ENCODE measurements around the gene DHRS4. TPM values are rescaled to one million over a fixed set of nuclear protein-coding genes. Genes with fewer than 3 reads are reported as not detected.
"Not testable (repeated sequence)": the region's sequence is repeated elsewhere in the genome, so short reads cannot be mapped to it uniquely, and the experiment has no call there.

The DHRS4 gene
- total and polyA plus RNA-seq, 8 donors = 28.1 to 41.4 (median 37.1) TPM

- peaks cover 0 to 12% of the 10 kb centered on the region in 2 donors for H3K36me3 ChIP-seq
- DNase-seq (no peak), ATAC-seq (no peak)
- H3K27me3 ChIP-seq = no peaks in the 10 kb centered on the region
- H3K4me3 ChIP-seq = no peak overlapping the region
- intact Hi-C loops (cut with DNase I) = no loop called here
- no peaks in the 10 kb centered on the region for H3K4me1 ChIP-seq
- H3K9me3 ChIP-seq = no peaks in the 10 kb centered on the region
- TF ChIP-seq, protein P1, sequence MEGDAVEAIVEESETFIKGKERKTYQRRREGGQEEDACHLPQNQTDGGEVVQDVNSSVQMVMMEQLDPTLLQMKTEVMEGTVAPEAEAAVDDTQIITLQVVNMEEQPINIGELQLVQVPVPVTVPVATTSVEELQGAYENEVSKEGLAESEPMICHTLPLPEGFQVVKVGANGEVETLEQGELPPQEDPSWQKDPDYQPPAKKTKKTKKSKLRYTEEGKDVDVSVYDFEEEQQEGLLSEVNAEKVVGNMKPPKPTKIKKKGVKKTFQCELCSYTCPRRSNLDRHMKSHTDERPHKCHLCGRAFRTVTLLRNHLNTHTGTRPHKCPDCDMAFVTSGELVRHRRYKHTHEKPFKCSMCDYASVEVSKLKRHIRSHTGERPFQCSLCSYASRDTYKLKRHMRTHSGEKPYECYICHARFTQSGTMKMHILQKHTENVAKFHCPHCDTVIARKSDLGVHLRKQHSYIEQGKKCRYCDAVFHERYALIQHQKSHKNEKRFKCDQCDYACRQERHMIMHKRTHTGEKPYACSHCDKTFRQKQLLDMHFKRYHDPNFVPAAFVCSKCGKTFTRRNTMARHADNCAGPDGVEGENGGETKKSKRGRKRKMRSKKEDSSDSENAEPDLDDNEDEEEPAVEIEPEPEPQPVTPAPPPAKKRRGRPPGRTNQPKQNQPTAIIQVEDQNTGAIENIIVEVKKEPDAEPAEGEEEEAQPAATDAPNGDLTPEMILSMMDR (IDR thresholded peaks at IDR 0.05) = no peak
- H3K27ac ChIP-seq = no peak overlapping the region
Measured at GRCh38 chr14:23942587-23942986, 11.0 kb upstream of the DHRS4 start.

DNA sequence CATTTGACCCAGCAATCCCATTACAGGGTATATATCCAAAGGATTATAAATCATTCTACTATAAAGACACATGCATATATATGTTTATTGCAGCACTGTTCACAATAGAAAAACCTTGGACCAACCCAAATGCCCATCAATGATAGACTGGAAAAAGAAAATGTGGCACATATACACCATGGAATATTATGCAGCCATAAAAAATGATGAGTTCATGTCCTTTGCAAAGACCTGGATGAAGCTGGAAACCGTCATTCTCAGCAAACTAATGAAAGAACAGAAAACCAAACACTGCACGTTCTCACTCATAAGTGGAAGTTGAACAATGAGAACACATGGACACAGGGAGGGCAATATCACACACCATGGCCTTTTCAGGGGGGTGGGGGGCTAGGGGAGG lies 4.5 kb upstream of the DHRS4 start:
- H3K36me3 ChIP-seq; ATAC-seq; H3K9me3 ChIP-seq; H3K4me3 ChIP-seq; H3K27me3 ChIP-seq; DNase-seq; intact Hi-C loops (cut with DNase I); H3K27ac ChIP-seq: not testable (repeated sequence)
- peaks cover under 1 to 11% of the 10 kb centered on the region in 2 donors for H3K4me1 ChIP-seq

DNA sequence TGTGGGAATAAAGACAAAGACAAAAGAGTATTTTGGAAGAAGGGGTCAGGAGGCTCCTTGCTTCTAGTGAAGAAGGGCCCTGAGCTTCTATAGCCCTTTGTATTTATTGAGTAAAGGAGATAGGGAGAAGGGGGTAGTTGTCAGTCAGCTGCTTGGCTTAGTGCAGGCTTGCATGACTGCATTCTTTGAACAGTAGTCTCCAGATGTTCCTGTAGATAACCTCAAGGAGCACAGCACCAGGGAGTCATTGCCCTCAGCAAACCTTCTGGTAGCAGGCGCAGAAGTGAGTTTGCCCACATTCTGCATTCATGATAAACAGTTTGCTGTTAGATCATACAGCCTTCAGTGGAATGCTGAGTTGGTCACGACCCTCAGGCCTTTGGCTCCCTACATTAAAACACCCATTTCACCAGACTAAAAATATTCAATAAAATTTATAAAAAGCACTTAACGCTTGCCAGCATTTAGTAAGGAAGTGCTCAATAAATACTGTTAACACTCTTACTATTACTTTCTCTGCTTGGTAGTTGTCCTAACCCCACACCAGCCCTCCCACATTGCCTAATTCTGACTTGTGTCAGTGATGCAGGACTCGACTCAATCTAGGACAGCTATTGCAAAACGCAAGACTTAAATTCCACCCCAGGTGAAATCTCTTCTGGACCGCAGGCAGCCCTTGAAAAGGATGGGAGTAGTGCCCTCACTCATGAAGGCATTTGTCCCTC lies 3.0 kb upstream of the DHRS4 start:
- intact Hi-C loops (cut with DNase I) = no loop called here
- no peaks in the 10 kb centered on the region for H3K27me3 ChIP-seq
- ATAC-seq (no peak), DNase-seq (no peak)
- H3K9me3 ChIP-seq = peaks cover 0 to 6% of the 10 kb centered on the region in 2 donors
- H3K4me3 ChIP-seq = no peak overlapping the region
- no peaks in the 10 kb centered on the region for H3K36me3 ChIP-seq
- TF ChIP-seq, protein P1 (IDR thresholded peaks at IDR 0.05) = no peak
- H3K27ac ChIP-seq = no peak overlapping the region
- peaks cover 3 to 20% of the 10 kb centered on the region in 2 donors for H3K4me1 ChIP-seq

- H3K9me3 ChIP-seq; ATAC-seq; DNase-seq; intact Hi-C loops (cut with DNase I); H3K4me3 ChIP-seq; H3K36me3 ChIP-seq; H3K27ac ChIP-seq; H3K27me3 ChIP-seq: not testable (repeated sequence)
- H3K4me1 ChIP-seq = peaks cover 3 to 20% of the 10 kb centered on the region in 2 donors
Measured at GRCh38 chr14:23951136-23951466, 2.5 kb upstream of the DHRS4 start.

DNA sequence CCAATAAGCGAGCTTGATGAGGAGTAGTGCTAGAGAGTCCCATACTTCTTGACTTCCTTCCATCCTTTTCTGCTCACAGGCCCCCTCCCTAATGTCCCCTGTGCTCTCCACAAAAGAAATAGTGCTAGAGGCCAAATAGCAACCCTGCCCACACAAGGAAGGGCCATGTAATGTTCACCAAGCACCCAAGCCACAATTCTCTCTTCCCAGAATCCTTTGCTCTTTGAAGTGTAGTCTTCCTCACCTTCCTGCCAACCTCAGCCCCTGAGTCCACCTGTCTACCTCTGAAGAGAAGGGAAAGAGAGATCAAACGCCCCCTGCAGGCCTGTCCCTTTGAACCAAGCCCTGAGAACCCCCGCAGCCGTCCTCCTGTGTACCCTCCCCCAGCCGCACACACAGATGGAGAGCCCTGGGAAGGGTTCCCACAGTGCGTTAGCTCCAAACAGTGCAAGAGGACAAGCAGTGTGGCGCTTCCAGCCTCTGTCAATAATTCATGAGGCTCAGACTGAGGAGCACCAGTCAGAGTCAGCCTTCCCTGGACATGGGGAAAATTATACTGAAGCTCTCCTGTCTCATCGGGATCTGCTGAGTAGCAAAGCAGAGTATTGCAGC lies 1.9 kb upstream of the DHRS4 start:
- Histone ChIP-seq H3K4me3 (no peak overlapping the region), H3K4me1 (peaks cover 3 to 20% of the 10 kb centered on the region in 2 donors), H3K27ac (no peak overlapping the region), H3K36me3 (peaks cover 0 to 6% of the 10 kb centered on the region in 2 donors), H3K27me3 (no peaks in the 10 kb centered on the region), H3K9me3 (peaks cover 0 to 6% of the 10 kb centered on the region in 2 donors)
- intact Hi-C loops (cut with DNase I) = no loop called here
- TF ChIP-seq, protein P1 (IDR thresholded peaks at IDR 0.05) = no peak
- ATAC-seq (no peak), DNase-seq (no peak)

DNA sequence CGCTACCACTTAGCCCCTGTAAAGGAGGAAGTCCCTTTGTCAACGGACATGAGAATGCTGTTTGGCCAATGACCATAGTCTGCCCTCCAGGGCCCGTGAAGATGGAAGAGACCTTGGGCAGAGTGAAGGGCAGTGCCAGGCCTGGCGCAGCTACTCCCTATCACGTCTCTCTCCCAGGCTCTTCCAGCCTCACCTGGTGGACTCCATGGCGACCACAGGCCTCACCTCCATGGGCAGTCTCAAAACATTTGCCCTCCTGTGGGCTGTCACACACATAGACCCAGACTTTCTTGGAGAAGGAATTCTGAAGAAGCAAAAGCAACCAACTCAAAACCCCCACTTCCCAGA lies 480 bp upstream of the DHRS4 start:
- DNase-seq; H3K36me3 ChIP-seq; H3K27me3 ChIP-seq; H3K9me3 ChIP-seq; intact Hi-C loops (cut with DNase I): not testable (repeated sequence)
- Histone ChIP-seq H3K4me3 (peak overlapping the region; percentile 81 to 90), H3K27ac (peak overlapping the region; percentile 86 to 90), H3K4me1 (peaks cover 3 to 20% of the 10 kb centered on the region in 2 donors)
- ATAC-seq = peak; percentile 30

DNA sequence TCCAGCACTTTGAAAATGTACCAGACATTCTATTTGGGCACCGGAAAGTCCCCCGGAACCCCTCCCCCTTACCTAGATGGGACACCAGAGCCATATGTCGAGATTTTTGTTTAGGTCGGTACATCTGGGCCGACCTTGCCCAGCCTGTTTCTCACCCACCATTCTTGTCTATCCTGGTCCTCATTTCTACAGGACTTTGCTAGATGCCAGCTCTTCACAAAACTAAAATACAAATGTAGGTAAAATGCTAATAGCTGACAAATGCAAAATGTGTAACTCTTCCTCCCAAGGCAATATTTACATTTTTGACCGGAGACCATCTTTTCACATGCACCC lies 677 bp downstream of the DHRS4 start:
- intact Hi-C loops (cut with DNase I); ATAC-seq; H3K9me3 ChIP-seq; DNase-seq; H3K27me3 ChIP-seq: not testable (repeated sequence)
- Histone ChIP-seq H3K4me3 (peak overlapping the region; percentile 81 to 90), H3K36me3 (peaks cover 0 to 11% of the 10 kb centered on the region in 2 donors), H3K4me1 (peaks cover 3 to 20% of the 10 kb centered on the region in 2 donors), H3K27ac (peak overlapping the region; percentile 86 to 90)
- TF ChIP-seq, protein P1 (IDR thresholded peaks at IDR 0.05) = peak in 1 of 2 donors; percentile 26

- H3K4me3 ChIP-seq; ATAC-seq; intact Hi-C loops (cut with DNase I); H3K27ac ChIP-seq; H3K9me3 ChIP-seq; H3K27me3 ChIP-seq: not testable (repeated sequence)
- Histone ChIP-seq H3K36me3 (peaks cover 0 to 11% of the 10 kb centered on the region in 2 donors), H3K4me1 (peaks cover 3 to 20% of the 10 kb centered on the region in 2 donors)
- DNase-seq = peak in 1 of 4 donors; percentile 76
Measured at GRCh38 chr14:23954965-23955364, 1.4 kb downstream of the DHRS4 start.

DNA sequence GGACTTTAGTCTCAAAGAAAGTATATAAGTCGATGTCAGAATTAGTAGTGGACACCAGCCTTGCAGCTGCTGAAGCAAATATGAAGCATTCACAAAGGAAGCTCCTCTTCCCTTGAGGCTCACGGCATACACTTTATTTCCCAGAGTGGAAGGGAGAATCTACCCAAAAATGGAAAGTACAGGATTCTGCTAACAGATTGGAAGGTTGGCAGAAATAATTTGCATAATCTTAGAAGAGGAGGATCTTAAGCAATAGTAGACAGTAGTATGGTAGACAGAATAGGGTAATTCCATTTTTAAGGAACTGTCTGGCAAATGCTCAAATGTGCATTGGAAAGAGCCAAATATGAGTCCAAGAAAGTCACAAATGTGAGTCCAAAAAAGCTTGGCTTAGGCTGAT lies 2.2 kb downstream of the DHRS4 start:
- Histone ChIP-seq H3K4me1 (peaks cover 3 to 20% of the 10 kb centered on the region in 2 donors), H3K36me3 (peaks cover 0 to 11% of the 10 kb centered on the region in 2 donors)
- intact Hi-C loops (cut with DNase I); H3K4me3 ChIP-seq; DNase-seq; H3K9me3 ChIP-seq; H3K27ac ChIP-seq; H3K27me3 ChIP-seq; ATAC-seq: not testable (repeated sequence)
